GM18868 (cell line): ENCODE measurements around the gene AKR1C2.
"Not testable (repeated sequence)": the region's sequence is repeated elsewhere in the genome, so short reads cannot be mapped to it uniquely, and the experiment has no call there.

Source experiments
- ATAC-seq: cut with Tn5 transposase; IDR thresholded peaks from one replicate; pipeline ENCODE4 v1.9.1; 2021; ENCODE audit warnings: mild to moderate bottlenecking, moderate library complexity; ENCODE audit not compliant: unreplicated experiment

AKR1C2 gene

GRCh38 chr10:4962308-4962707, 41.3 kb downstream of the AKR1C2 start:
- ATAC-seq, result not testable (repeated sequence)

GRCh38 chr10:4961558-4961957, 42.1 kb downstream of the AKR1C2 start:
- ATAC-seq, result not testable (repeated sequence)

DNA sequence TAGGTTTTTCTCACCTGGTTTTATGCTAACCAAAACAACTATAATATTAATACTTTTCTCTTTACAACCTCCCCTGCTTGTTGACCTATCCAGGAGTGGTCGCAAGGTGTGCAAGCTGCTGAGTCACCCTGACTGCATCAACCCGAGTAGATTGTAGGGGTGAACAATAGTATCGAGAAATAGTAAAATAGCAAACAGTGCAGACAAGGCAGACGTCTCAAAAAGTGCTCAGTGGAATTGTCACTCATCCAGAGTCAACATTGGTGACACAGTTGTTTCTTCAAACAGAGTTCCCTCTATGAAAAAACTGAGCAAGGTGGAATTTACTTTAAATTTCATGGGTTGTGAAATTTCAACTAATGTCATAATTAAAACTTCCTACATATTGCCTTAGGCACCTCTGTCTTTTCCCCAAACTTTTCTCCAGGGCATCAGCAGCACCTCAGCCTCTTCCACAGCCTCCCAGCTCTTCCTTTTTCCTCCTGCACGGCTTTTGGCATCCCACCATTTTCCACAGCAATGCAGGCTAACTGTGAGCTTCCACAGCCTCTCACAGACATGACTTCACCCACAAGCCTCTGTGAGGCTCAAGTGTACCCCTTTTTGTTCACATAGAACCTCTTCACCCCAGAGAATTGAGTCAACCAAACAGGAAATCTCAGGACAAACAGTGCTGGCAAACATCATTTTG, 46.6 kb downstream of the AKR1C2 start:
- ATAC-seq, result not testable (repeated sequence)

GRCh38 chr10:4956088-4956487, 47.6 kb downstream of the AKR1C2 start:
- ATAC-seq, result not testable (repeated sequence)

DNA sequence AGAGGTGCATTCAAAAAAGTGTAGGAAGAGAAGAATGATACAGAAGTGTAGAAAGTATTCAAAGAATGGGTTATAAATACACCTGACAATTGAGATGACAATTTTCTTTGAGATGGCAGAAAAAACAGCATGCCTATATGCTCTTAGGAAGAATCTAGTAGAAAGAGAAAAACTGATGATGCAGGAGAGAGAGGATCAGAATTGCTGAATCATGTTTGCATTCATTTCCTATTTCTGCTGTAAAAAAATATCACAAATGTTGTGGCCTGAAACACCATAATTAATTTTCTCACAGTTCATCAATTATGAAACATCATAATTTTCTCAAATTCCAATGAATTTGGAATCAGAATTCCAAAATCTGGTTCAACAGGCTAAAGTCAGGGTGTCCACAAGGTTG, 50.3 kb downstream of the AKR1C2 start:
- no peak for ATAC-seq

DNA sequence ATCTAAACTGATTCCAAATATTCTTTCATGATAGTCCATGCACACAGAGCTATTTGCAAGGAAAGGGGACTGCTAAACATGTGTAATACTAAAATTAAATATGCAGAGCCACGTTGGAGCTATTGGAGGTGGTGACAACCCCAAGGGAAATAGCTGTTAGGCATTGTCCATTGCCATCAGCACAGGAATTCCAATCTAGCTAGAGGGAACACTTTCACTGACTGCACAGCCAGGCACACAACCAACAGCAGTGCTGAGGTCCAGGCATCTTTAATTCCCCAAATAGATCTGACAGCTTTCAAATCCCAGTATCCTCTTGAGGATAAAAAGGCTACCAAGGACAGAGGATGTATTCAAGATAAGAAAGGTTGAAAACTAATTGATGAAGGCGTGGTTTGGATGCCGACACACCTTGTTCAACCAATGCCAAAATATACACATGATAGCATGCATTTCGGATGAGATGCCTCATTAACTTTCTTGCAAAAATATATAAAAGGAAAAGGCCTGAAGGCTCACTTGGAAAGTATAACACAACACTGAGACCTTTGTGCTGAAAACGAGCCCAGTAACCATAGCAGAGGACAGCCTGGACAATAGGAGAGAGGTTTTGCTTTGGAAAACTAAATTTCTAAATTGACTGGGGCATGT, 52.0 kb downstream of the AKR1C2 start:
- not testable (repeated sequence) for ATAC-seq

DNA sequence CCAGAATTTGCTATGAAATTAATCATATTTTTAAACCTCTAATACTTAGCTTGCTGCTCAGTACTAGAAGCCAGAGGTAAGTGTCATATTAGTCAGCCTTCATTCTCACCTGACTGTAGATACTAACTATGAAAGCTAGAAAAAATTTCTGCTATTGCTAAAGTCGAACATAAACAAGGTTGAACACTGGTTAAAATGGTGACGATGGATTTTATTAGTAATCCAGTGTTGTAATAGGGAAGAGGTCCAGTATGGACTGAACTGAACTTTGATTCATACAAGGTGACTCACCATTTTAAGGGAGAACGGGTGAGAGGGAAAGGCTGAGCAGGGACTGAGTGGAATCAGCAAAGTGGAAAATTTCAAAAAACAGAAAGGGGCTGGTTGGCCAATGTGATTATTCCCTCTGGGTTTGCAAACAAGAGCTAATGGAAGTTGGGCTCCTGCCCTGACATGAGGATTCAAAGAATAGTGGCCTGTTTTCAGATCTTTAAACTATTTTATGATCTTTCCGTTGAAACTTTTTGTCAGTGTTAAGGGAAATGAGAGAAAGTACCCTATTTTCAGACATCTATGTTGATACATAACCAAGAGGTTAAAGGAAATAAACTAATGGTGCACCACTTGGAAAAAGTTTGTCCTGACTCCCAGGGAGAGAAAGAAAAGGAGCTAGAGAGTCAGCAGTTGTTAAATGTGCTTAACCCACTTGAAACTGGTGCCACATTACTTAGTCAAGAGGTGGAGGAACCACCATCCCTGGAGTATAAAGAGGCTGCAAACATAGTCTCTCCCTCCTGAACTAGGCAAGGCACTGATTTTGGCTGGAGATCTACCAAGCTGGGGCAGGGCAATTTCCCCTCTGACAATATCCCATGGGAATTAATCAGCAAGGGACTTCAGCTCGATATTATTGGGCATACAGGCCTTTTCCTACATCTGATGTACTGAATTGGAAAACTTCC, 55.7 kb downstream of the AKR1C2 start:
- no peak for ATAC-seq

- no peak for ATAC-seq
These were observed 56.5 kb downstream of the AKR1C2 start for GRCh38 chr10:4947039-4947634.

- ATAC-seq, result no peak
These were observed 57.6 kb downstream of the AKR1C2 start for GRCh38 chr10:4945766-4946717.

DNA sequence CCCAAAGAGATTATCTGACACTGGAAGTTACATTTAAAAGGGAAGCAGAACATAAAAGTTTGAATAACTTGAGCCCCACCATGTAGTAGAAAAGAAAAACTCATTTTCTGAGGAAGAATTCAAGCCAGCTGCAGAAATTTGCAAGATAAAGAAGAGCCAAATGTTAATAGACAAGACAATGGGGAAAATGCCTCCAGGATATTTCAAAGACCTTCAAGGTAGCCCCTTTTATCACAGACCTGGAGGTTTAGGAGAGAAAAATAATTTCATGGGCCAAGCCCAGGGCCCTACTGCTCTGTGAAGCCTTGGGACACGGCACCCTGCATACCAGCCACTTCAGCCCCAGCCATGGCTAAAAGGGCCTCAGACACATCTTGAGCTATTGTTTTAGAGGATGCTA, 58.8 kb downstream of the AKR1C2 start:
- no peak for ATAC-seq

- ATAC-seq, result no peak
These were observed 59.8 kb downstream of the AKR1C2 start for GRCh38 chr10:4943821-4944220.

GRCh38 chr10:4943416-4943815, 60.2 kb downstream of the AKR1C2 start:
- not testable (repeated sequence) for ATAC-seq

- ATAC-seq, result not testable (repeated sequence)
These were observed 60.7 kb downstream of the AKR1C2 start for GRCh38 chr10:4942931-4943330.

DNA sequence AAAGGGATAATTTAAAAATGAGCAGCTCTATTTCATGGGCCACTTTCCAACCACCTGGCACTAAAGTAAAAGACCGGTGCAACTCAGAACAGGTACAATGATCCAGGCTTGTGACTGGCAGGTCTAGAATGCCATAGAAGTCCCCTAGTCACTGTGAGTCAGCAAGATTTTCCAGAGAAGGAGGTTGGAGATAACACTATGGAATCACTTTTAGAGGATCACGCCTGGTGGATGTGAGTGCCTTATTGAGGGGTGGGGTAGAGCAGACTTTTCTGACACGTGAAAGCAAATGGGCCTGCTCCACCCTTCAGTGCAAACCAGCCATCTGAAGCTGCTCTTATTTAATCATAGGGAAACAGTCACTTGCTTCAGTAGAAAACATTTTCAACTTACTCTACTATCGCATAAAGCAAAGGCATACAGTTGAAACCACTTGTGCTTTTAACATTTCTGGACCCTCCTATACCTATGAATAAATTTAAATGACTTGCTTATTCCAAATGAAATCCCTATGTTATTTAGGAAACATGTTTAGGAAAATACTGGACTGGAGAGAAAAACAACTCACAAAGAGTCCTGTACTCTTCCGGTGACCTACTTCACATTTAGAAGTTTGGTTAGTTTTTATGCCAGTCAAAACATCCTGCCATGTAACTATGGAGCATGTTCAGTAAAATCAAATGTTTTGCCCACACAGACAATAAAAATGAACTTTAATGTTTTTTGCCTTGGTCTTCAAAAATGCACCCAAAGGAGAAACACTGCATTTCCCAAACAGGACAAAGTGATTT, 61.9 kb downstream of the AKR1C2 start:
- ATAC-seq, result no peak

- not testable (repeated sequence) for ATAC-seq
These were observed 62.7 kb downstream of the AKR1C2 start for GRCh38 chr10:4940909-4941308.

DNA sequence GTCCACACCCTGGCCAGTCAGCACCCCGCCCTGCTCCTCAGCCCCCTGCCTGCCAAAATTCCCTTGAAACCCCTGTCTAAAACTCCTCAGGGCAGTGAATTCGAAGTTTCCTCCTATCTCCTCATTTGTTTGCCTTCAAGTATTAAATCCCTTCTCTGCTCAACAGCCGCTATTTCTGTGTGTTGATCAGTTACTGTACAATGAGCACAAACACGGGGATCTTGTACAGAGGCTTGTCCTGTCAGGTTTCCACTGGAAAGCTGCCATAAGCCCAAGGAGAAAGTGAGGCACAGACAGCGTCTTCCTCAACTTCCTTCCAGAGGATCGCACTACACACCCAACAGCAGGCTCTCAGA, 63.6 kb downstream of the AKR1C2 start:
- ATAC-seq, result not testable (repeated sequence)

- no peak for ATAC-seq
These were observed 64.2 kb downstream of the AKR1C2 start for GRCh38 chr10:4939224-4940072.
